HG03025 (cell line): ENCODE results near the gene CPS1.

ENCODE experiments used
- ATAC-seq: cut with Tn5 transposase; IDR thresholded peaks from one replicate; pipeline ENCODE4 v1.9.1; 2021; ENCODE audit warnings: mild to moderate bottlenecking, moderate library complexity; ENCODE audit not compliant: unreplicated experiment, low FRiP score

Gene CPS1

GRCh38 chr2:210671065-210671464 is 114.7 kb downstream of the CPS1 start:
- no peak for ATAC-seq

GRCh38 chr2:210673117-210673516 is 116.7 kb downstream of the CPS1 start:
- ATAC-seq: no peak

- ATAC-seq: no peak
These were observed 119.7 kb downstream of the CPS1 start for GRCh38 chr2:210676067-210676466.

- ATAC-seq: no peak
These were observed 125.1 kb downstream of the CPS1 start for GRCh38 chr2:210681491-210681890.

GRCh38 chr2:210686401-210686800 is 130.0 kb downstream of the CPS1 start:
- no peak for ATAC-seq

GRCh38 chr2:210687786-210688470 is 131.5 kb downstream of the CPS1 start:
- no peak for ATAC-seq

GRCh38 chr2:210707900-210708299 is 151.5 kb downstream of the CPS1 start:
- ATAC-seq: no peak

GRCh38 chr2:210713122-210713521 is 156.7 kb downstream of the CPS1 start:
- ATAC-seq: no peak

- no peak for ATAC-seq
These were observed 159.2 kb downstream of the CPS1 start for GRCh38 chr2:210715560-210716082.

- no peak for ATAC-seq
These were observed 162.1 kb downstream of the CPS1 start for GRCh38 chr2:210718503-210718902.

- no peak for ATAC-seq
These were observed 165.7 kb downstream of the CPS1 start for GRCh38 chr2:210722092-210722491.

- no peak for ATAC-seq
These were observed 171.2 kb downstream of the CPS1 start for GRCh38 chr2:210727549-210727948.
